ENCODE data around the gene DUSP6.

GRCh38 chr12:89358805-89359204 is 6.5 kb upstream of the DUSP6 start:
- TF ChIP-seq CTCF (IDR thresholded peaks at IDR 0.05; ENCODE audit: low read length) = no peak
- no peak for TF ChIP-seq EZH2 (optimal IDR thresholded peaks at IDR 0.05; ENCODE audit: low read depth, low read length)
